Activated T-cell treated with anti-CD3 and anti-CD28 coated beads, Interleukin-2, amount 50 U/mL, for 72 hours (primary cell): ENCODE data around the gene BRD3OS. TPM values are rescaled to one million over a fixed set of nuclear protein-coding genes. Genes with fewer than 3 reads are reported as not detected.

Source experiments
- total RNA-seq, 2 donors: library from RNA; stranded (reverse); gene quantifications; one replicate each; pipeline ENCODE4 v1.2.3, GENCODE V29; 2022

BRD3OS gene
- total RNA-seq, 2 donors from 2014 or later = 6.3 to 10.3 TPM

Other genes starting within 250 kb of the BRD3OS start
- gene VAV2, start 33.2 kb upstream of the BRD3OS start, total RNA-seq = 1 to 10 TPM; 4.6 to 5.1 TPM
- 10 to 100 TPM; 50.2 to 51.3 TPM for gene BRD3, start 42.5 kb downstream of the BRD3OS start, total RNA-seq
- gene WDR5, start 110.6 kb downstream of the BRD3OS start, total RNA-seq = 10 to 100 TPM; 31.7 to 40.0 TPM
- 10 to 100 TPM; 17.2 to 34.1 TPM for gene RNU6ATAC, start 139.1 kb downstream of the BRD3OS start, total RNA-seq